ENCODE results near the gene HTR4. TPM values are rescaled to one million over a fixed set of nuclear protein-coding genes. Genes with fewer than 3 reads are reported as not detected.

Gene HTR4
- total and polyA plus RNA-seq, 2 donors (not counting 3 experiments of a cell fraction or from before 2014, with no cell fraction given) = not detected

DNA sequence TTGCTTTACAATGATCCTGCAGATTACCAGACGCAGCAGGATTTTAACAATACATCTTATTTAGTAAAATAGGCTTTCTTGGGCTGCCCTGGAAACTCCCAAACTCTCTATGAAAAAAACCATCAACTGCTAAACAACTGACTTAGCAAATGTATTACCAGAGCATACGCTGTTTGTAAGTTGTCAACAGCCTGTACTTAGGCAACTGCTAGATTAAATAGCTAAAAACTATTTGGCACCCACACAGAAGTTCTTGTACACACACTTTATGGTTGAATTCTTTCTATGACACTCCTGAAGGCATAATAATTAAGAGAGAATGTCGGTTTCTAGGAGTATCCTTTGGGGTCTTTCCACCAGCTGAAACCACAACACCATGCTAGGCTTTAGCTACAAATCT, 146.7 kb downstream of the HTR4 start:
- dilution Hi-C loops (cut with MboI; ENCODE audit: extremely low pct_ligation_motif_present, low sequenced_read_pairs) (no loop called here), intact Hi-C loops (cut with micrococcal nuclease) (no loop called here)
- Histone ChIP-seq H3K4me1 (ENCODE audit: control insufficient read depth, extremely low read depth, insufficient read depth, low read length) (no peaks in the 10 kb centered on the region), H3K9ac (replicated peaks; ENCODE audit: extremely low read depth, insufficient read depth, low read length) (no peak overlapping the region), H2AFZ (ENCODE audit: low read depth, low read length) (no peak overlapping the region), H3K79me2 (ENCODE audit: control insufficient read depth, insufficient read depth, low read length) (no peaks in the 10 kb centered on the region), H3K4me3 (replicated peaks in 1 of 3; ENCODE audit: insufficient read depth in 1 of 3, low read depth in 1 of 3, low read length in 3 of 3) (no peak overlapping the region), H4K20me1 (replicated peaks; ENCODE audit: control insufficient read depth, extremely low read depth, insufficient read depth, low read length) (no peaks in the 10 kb centered on the region), H3K36me3 (ENCODE audit: control insufficient read depth in 2 of 2, extremely low read depth in 1 of 2, insufficient read depth in 2 of 2, low read length in 2 of 2) (no peaks in the 10 kb centered on the region), H3K9me3 (replicated peaks; ENCODE audit: control insufficient read depth, insufficient read depth, low read length) (no peaks in the 10 kb centered on the region), H3K27me3 (ENCODE audit: control insufficient read depth in 2 of 2, insufficient read depth in 2 of 2, low read length in 2 of 2) (peaks cover 2% of the 10 kb centered on the region in 2 experiments), H3K4me2 (ENCODE audit: insufficient read depth, low read length) (no peak overlapping the region), H3K9me1 (replicated peaks; ENCODE audit: control insufficient read depth, extremely low read depth, insufficient read depth, low read length) (no peaks in the 10 kb centered on the region), H3K27ac (ENCODE audit: insufficient read depth, low read depth, low read length) (no peak overlapping the region)
- ChIA-PET POLR2A (no interaction called here), CTCF (no interaction called here)
- DNase-seq (ENCODE audit: low read depth, low spot score) (no peak), FAIRE-seq (no peak)
- no TSS peak for BruUV-seq (replicated peaks)
- TF ChIP-seq MYC (IDR thresholded peaks at IDR 0.05; ENCODE audit: low read depth, low read length) = no peak
- no peak for TF ChIP-seq POLR2A (IDR thresholded peaks at IDR 0.05; ENCODE audit: low read depth, low read length)
- TF ChIP-seq POLR2AphosphoS5 (IDR thresholded peaks at IDR 0.05; ENCODE audit: insufficient read depth, low read depth, low read length) = no peak
- no peak for TF ChIP-seq JUN (IDR thresholded peaks at IDR 0.05; ENCODE audit: borderline replicate concordance, insufficient read depth, insufficient read length, low read depth)
- TF ChIP-seq, protein P1, sequence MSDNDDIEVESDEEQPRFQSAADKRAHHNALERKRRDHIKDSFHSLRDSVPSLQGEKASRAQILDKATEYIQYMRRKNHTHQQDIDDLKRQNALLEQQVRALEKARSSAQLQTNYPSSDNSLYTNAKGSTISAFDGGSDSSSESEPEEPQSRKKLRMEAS (IDR thresholded peaks at IDR 0.05; ENCODE audit: insufficient read depth, insufficient read length) = no peak
- no peak for TF ChIP-seq FOS (IDR thresholded peaks at IDR 0.05; ENCODE audit: borderline replicate concordance, insufficient read depth, low read length)

DNA sequence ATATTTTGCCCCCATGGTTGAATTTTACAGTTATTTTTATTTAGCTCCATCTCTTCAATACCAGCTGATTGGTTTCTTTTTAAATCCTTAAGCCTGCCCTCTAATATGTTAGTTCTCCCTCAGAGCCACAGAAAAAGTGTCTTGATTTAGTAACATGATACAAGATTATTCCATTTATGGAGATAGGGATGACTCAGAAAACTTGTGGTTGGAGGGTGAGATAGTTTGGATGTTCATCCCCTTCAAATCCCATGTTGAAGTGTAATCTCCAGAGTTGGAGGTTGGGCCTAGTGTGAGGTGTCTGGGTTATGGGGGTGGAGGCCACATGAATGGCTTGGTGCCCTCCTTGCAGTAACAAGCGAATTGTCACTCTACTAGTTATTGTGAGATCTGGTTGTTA, 154.9 kb downstream of the HTR4 start:
- Histone ChIP-seq H3K9me3 (replicated peaks; ENCODE audit: control insufficient read depth, insufficient read depth, low read length) (no peaks in the 10 kb centered on the region), H2AFZ (ENCODE audit: low read depth, low read length) (no peak overlapping the region), H3K36me3 (ENCODE audit: control insufficient read depth in 2 of 2, extremely low read depth in 1 of 2, insufficient read depth in 2 of 2, low read length in 2 of 2) (no peaks in the 10 kb centered on the region), H4K20me1 (replicated peaks; ENCODE audit: control insufficient read depth, extremely low read depth, insufficient read depth, low read length) (no peaks in the 10 kb centered on the region), H3K9me1 (replicated peaks; ENCODE audit: control insufficient read depth, extremely low read depth, insufficient read depth, low read length) (no peaks in the 10 kb centered on the region), H3K79me2 (ENCODE audit: control insufficient read depth, insufficient read depth, low read length) (no peaks in the 10 kb centered on the region), H3K4me2 (ENCODE audit: insufficient read depth, low read length) (no peak overlapping the region), H3K4me3 (replicated peaks in 1 of 3; ENCODE audit: insufficient read depth in 1 of 3, low read depth in 1 of 3, low read length in 3 of 3) (no peak overlapping the region), H3K27me3 (ENCODE audit: control insufficient read depth in 2 of 2, insufficient read depth in 2 of 2, low read length in 2 of 2) (peaks cover 3 to 4% of the 10 kb centered on the region in 2 experiments), H3K4me1 (ENCODE audit: control insufficient read depth, extremely low read depth, insufficient read depth, low read length) (no peaks in the 10 kb centered on the region), H3K27ac (ENCODE audit: insufficient read depth, low read depth, low read length) (no peak overlapping the region), H3K9ac (replicated peaks; ENCODE audit: extremely low read depth, insufficient read depth, low read length) (no peak overlapping the region)
- FAIRE-seq = no peak
- ChIA-PET POLR2A (no interaction called here), CTCF (no interaction called here)
- no TSS peak for BruUV-seq (replicated peaks)
- dilution Hi-C loops (cut with MboI; ENCODE audit: extremely low pct_ligation_motif_present, low sequenced_read_pairs) (no loop called here), intact Hi-C loops (cut with micrococcal nuclease) (no loop called here)
- DNase-seq (ENCODE audit: low read depth, low spot score) = no peak
- TF ChIP-seq POLR2AphosphoS5 (IDR thresholded peaks at IDR 0.05; ENCODE audit: insufficient read depth, low read depth, low read length) (no peak), POLR2A (IDR thresholded peaks at IDR 0.05; ENCODE audit: low read depth, low read length) (no peak), GATA2 (IDR thresholded peaks at IDR 0.05; ENCODE audit: insufficient read depth, insufficient read length, low read depth, low read length) (no peak), FOS (IDR thresholded peaks at IDR 0.05; ENCODE audit: borderline replicate concordance, insufficient read depth, low read length) (no peak)
- TF ChIP-seq, protein P2, sequence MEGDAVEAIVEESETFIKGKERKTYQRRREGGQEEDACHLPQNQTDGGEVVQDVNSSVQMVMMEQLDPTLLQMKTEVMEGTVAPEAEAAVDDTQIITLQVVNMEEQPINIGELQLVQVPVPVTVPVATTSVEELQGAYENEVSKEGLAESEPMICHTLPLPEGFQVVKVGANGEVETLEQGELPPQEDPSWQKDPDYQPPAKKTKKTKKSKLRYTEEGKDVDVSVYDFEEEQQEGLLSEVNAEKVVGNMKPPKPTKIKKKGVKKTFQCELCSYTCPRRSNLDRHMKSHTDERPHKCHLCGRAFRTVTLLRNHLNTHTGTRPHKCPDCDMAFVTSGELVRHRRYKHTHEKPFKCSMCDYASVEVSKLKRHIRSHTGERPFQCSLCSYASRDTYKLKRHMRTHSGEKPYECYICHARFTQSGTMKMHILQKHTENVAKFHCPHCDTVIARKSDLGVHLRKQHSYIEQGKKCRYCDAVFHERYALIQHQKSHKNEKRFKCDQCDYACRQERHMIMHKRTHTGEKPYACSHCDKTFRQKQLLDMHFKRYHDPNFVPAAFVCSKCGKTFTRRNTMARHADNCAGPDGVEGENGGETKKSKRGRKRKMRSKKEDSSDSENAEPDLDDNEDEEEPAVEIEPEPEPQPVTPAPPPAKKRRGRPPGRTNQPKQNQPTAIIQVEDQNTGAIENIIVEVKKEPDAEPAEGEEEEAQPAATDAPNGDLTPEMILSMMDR (IDR thresholded peaks at IDR 0.05; ENCODE audit: extremely low read depth in 1 of 2, insufficient read depth in 1 of 2, low read depth in 1 of 2, low read length in 2 of 2) = no peak
- TF ChIP-seq, protein P1 (IDR thresholded peaks at IDR 0.05; ENCODE audit: insufficient read depth, insufficient read length) = no peak
